Activated T-cell treated with anti-CD3 and anti-CD28 coated beads, Interleukin-2, amount 50 U/mL, for 4 hours (primary cell): ENCODE measurements around the gene HIBADH. TPM values are rescaled to one million over a fixed set of nuclear protein-coding genes. Genes with fewer than 3 reads are reported as not detected.
A peak's percentile ranks its signal among the peaks of the same experiment; 100 is the strongest.
"Not testable (repeated sequence)": the region's sequence is repeated elsewhere in the genome, so short reads cannot be mapped to it uniquely, and the experiment has no call there.

ENCODE experiments used
- ATAC-seq, 2 donors: fragments of 200-7000 bp; cut with Tn5 transposase; one replicate each; pipeline ENCODE4 v1.10.0; 2021
- DNase-seq: peaks from one replicate; pipeline ENCODE4 v3.0.0-alpha.2; 2020
- H3K27me3 Mint-ChIP-seq: one replicate; pipeline ENCODE4 v1.8.0; 2021; ENCODE audit warnings: low read depth, mixed read lengths
- H3K36me3 Mint-ChIP-seq: one replicate; pipeline ENCODE4 v1.8.0; 2022; ENCODE audit warnings: mixed read lengths; ENCODE audit not compliant: insufficient read depth
- H3K4me1 Mint-ChIP-seq: one replicate; pipeline ENCODE4 v1.8.0; 2021; ENCODE audit warnings: low read depth, mixed read lengths
- H3K4me3 Mint-ChIP-seq: one replicate; pipeline ENCODE4 v1.8.0; 2021; ENCODE audit warnings: mild to moderate bottlenecking, moderate library complexity, mixed read lengths
- H3K9me3 Mint-ChIP-seq: one replicate; pipeline ENCODE4 v1.8.0; 2021; ENCODE audit warnings: mixed read lengths
- total RNA-seq, 3 donors: library from RNA; stranded (reverse); gene quantifications; one replicate each; pipeline ENCODE4 v1.2.1, GENCODE V29; 2021

Gene HIBADH
- total RNA-seq, 3 donors from 2014 or later, result 9.8 to 10.9 (median 10.8) TPM

GRCh38 chr7:27689591-27690164 lies 27.0 kb upstream of the HIBADH start:
- ATAC-seq (peak in 1 of 2 donors; percentile 50), DNase-seq (peak; percentile 4)
- H3K27me3 Mint-ChIP-seq, result peaks cover 10% of the 10 kb centered on the region
- no peaks in the 10 kb centered on the region for H3K4me1 Mint-ChIP-seq
- H3K4me3 Mint-ChIP-seq, result no peak overlapping the region
- H3K36me3 Mint-ChIP-seq, result peaks cover 3% of the 10 kb centered on the region
- H3K9me3 Mint-ChIP-seq, result peaks cover 5% of the 10 kb centered on the region

GRCh38 chr7:27689150-27689549 lies 26.5 kb upstream of the HIBADH start:
- Mint-ChIP-seq H3K9me3 (peaks cover 5% of the 10 kb centered on the region), H3K36me3 (peaks cover 3% of the 10 kb centered on the region), H3K4me3 (no peak overlapping the region), H3K27me3 (peaks cover 10% of the 10 kb centered on the region), H3K4me1 (no peaks in the 10 kb centered on the region)
- DNase-seq (no peak), ATAC-seq (no peak)

GRCh38 chr7:27688646-27689045 lies 26.0 kb upstream of the HIBADH start:
- Mint-ChIP-seq H3K9me3 (peaks cover 5% of the 10 kb centered on the region), H3K4me3 (no peak overlapping the region), H3K4me1 (no peaks in the 10 kb centered on the region), H3K36me3 (peaks cover 3% of the 10 kb centered on the region), H3K27me3 (peaks cover 10% of the 10 kb centered on the region)
- ATAC-seq (no peak), DNase-seq (no peak)

GRCh38 chr7:27688056-27688455 lies 25.4 kb upstream of the HIBADH start:
- Mint-ChIP-seq H3K4me3 (no peak overlapping the region), H3K4me1 (no peaks in the 10 kb centered on the region), H3K36me3 (peaks cover 3% of the 10 kb centered on the region), H3K27me3 (peaks cover 10% of the 10 kb centered on the region), H3K9me3 (peaks cover 5% of the 10 kb centered on the region)
- ATAC-seq (no peak), DNase-seq (no peak)

GRCh38 chr7:27686315-27686714 lies 23.6 kb upstream of the HIBADH start:
- Mint-ChIP-seq H3K4me3 (no peak overlapping the region), H3K4me1 (no peaks in the 10 kb centered on the region), H3K36me3 (peaks cover 3% of the 10 kb centered on the region), H3K9me3 (peaks cover 5% of the 10 kb centered on the region), H3K27me3 (peaks cover 10% of the 10 kb centered on the region)
- DNase-seq (no peak), ATAC-seq (no peak)

- H3K27me3 Mint-ChIP-seq, result peaks cover 10% of the 10 kb centered on the region
- no peak overlapping the region for H3K4me3 Mint-ChIP-seq
- ATAC-seq (no peak), DNase-seq (no peak)
- H3K4me1 Mint-ChIP-seq, result no peaks in the 10 kb centered on the region
- peaks cover 3% of the 10 kb centered on the region for H3K36me3 Mint-ChIP-seq
- peaks cover 5% of the 10 kb centered on the region for H3K9me3 Mint-ChIP-seq
These were observed 23.2 kb upstream of the HIBADH start for GRCh38 chr7:27685893-27686292.

- peaks cover 5% of the 10 kb centered on the region for H3K9me3 Mint-ChIP-seq
These were observed 22.5 kb upstream of the HIBADH start for GRCh38 chr7:27685209-27685608.

GRCh38 chr7:27684491-27684890 lies 21.8 kb upstream of the HIBADH start:
- Mint-ChIP-seq H3K36me3 (peaks cover 3% of the 10 kb centered on the region), H3K4me1 (no peaks in the 10 kb centered on the region), H3K27me3 (peaks cover 9% of the 10 kb centered on the region), H3K9me3 (peaks cover 5% of the 10 kb centered on the region), H3K4me3 (no peak overlapping the region)
- ATAC-seq, result no peak
- no peak for DNase-seq

More at GRCh38 chr7:27685209-27685608, 22.5 kb upstream of the HIBADH start:
- no peaks in the 10 kb centered on the region for H3K4me1 Mint-ChIP-seq
- peaks cover 3% of the 10 kb centered on the region for H3K36me3 Mint-ChIP-seq
- peaks cover 10% of the 10 kb centered on the region for H3K27me3 Mint-ChIP-seq
- DNase-seq (no peak), ATAC-seq (no peak)
- H3K4me3 Mint-ChIP-seq, result no peak overlapping the region

- no peaks in the 10 kb centered on the region for H3K36me3 Mint-ChIP-seq
- ATAC-seq, result no peak
- H3K27me3 Mint-ChIP-seq, result no peaks in the 10 kb centered on the region
- no peaks in the 10 kb centered on the region for H3K9me3 Mint-ChIP-seq
- H3K4me1 Mint-ChIP-seq, result peaks cover 4% of the 10 kb centered on the region
- no peak for DNase-seq
- no peak overlapping the region for H3K4me3 Mint-ChIP-seq
These were observed 17.9 kb upstream of the HIBADH start for GRCh38 chr7:27680610-27681009.

- H3K27me3 Mint-ChIP-seq, result no peaks in the 10 kb centered on the region
- no peaks in the 10 kb centered on the region for H3K36me3 Mint-ChIP-seq
These were observed 16.1 kb upstream of the HIBADH start for GRCh38 chr7:27678617-27679260.

GRCh38 chr7:27677912-27678612 lies 15.4 kb upstream of the HIBADH start:
- ATAC-seq, result no peak
- H3K4me1 Mint-ChIP-seq, result peaks cover 4% of the 10 kb centered on the region
- DNase-seq, result no peak
- no peaks in the 10 kb centered on the region for H3K27me3 Mint-ChIP-seq
- no peaks in the 10 kb centered on the region for H3K9me3 Mint-ChIP-seq
- no peaks in the 10 kb centered on the region for H3K36me3 Mint-ChIP-seq
- H3K4me3 Mint-ChIP-seq, result no peak overlapping the region

More at GRCh38 chr7:27678617-27679260, 16.1 kb upstream of the HIBADH start:
- peaks cover 4% of the 10 kb centered on the region for H3K4me1 Mint-ChIP-seq
- no peaks in the 10 kb centered on the region for H3K9me3 Mint-ChIP-seq
- no peak overlapping the region for H3K4me3 Mint-ChIP-seq
- no peak for ATAC-seq
- no peak for DNase-seq

GRCh38 chr7:27674126-27674525 lies 11.4 kb upstream of the HIBADH start:
- not testable (repeated sequence) for H3K4me3 Mint-ChIP-seq, DNase-seq, H3K4me1 Mint-ChIP-seq, H3K36me3 Mint-ChIP-seq, ATAC-seq, H3K9me3 Mint-ChIP-seq
- peaks cover 10% of the 10 kb centered on the region for H3K27me3 Mint-ChIP-seq

- Mint-ChIP-seq H3K4me3 (no peak overlapping the region), H3K4me1 (no peaks in the 10 kb centered on the region), H3K9me3 (no peaks in the 10 kb centered on the region), H3K27me3 (peaks cover 10% of the 10 kb centered on the region), H3K36me3 (no peaks in the 10 kb centered on the region)
- ATAC-seq (no peak), DNase-seq (no peak)
These were observed 9.0 kb upstream of the HIBADH start for GRCh38 chr7:27671675-27672074.

GRCh38 chr7:27670676-27671075 lies 8.0 kb upstream of the HIBADH start:
- no peak overlapping the region for H3K4me3 Mint-ChIP-seq
- peaks cover 10% of the 10 kb centered on the region for H3K27me3 Mint-ChIP-seq
- no peak for ATAC-seq
- no peaks in the 10 kb centered on the region for H3K9me3 Mint-ChIP-seq
- H3K36me3 Mint-ChIP-seq, result no peaks in the 10 kb centered on the region
- no peak for DNase-seq
- no peaks in the 10 kb centered on the region for H3K4me1 Mint-ChIP-seq

- Mint-ChIP-seq H3K9me3 (no peaks in the 10 kb centered on the region), H3K36me3 (no peaks in the 10 kb centered on the region), H3K4me1 (no peaks in the 10 kb centered on the region), H3K27me3 (peaks cover 10% of the 10 kb centered on the region), H3K4me3 (no peak overlapping the region)
- ATAC-seq (no peak), DNase-seq (no peak)
These were observed 7.5 kb upstream of the HIBADH start for GRCh38 chr7:27670177-27670576.
